Ramos (cell line): Measurements from ENCODE around the gene FBXL16.

Experiments used
- in situ Hi-C: fragments of 300-500 bp; cut with MboI; formaldehyde crosslinking; loops from one replicate; pipeline ENCODE4 v1.14.3; 2022; ENCODE audit warnings: low sequenced_read_pairs; ENCODE audit not compliant: unreplicated experiment

Gene FBXL16

DNA sequence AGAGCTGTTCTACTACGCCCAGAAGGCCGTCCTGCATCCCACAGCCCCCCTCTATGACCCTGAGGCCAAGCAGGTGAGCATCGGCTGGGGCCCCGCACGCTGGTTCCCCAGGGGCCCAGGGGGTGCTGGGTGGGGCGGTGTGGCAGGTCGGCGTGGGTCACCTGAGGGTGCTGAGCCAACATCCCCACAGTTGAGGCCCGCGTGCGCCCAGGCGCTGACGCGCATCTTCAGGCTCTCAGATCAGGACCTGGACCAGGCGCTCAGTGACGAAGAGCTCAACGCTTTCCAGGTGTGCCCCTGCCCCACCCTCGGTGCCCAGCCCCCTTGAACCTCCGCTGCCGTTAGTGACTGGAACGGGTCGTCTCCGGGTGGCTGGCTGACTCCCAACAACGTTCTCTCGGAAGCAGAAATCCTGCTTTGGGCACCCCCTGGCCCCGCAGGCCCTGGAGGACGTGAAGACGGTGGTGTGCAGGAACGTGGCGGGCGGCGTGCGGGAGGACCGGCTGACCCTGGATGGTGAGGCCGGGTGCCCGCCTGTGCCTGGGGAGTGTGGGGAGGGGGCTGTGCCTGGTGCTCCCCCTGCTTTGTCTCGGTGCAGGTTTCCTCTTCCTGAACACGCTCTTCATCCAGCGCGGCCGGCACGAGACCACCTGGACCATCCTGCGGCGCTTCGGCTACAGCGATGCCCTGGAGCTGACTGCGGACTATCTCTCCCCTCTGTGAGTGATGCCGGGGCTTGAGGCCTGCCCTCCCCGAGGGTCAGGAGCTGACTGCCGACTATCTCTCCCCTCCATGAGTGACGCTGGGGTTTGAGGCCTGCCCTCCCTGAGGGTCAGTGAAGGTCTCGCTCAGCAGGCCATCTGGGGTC is 34.9 kb downstream of the FBXL16 start:
- in situ Hi-C loops: no loop called here

DNA sequence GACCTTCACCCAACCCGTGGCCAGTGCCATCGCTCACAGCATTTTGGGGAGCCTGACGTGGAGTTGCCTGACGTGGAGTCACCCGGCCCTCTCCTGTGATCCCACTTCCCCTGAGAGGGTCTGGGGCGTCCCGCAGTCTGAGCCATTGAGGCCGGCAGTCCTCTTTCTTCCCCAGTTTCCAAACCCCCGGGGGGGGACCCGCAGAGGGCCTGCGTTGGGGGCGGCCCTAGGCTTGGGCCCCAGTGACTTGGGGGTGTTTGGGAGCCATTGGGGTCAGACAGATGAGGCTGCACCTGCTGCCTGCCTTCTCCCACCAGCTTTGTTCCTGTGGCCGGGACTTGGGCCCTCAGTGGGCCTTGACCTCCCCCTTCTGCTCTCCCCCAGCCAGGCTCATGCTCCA is 35.9 kb downstream of the FBXL16 start:
- in situ Hi-C loops: no loop called here

DNA sequence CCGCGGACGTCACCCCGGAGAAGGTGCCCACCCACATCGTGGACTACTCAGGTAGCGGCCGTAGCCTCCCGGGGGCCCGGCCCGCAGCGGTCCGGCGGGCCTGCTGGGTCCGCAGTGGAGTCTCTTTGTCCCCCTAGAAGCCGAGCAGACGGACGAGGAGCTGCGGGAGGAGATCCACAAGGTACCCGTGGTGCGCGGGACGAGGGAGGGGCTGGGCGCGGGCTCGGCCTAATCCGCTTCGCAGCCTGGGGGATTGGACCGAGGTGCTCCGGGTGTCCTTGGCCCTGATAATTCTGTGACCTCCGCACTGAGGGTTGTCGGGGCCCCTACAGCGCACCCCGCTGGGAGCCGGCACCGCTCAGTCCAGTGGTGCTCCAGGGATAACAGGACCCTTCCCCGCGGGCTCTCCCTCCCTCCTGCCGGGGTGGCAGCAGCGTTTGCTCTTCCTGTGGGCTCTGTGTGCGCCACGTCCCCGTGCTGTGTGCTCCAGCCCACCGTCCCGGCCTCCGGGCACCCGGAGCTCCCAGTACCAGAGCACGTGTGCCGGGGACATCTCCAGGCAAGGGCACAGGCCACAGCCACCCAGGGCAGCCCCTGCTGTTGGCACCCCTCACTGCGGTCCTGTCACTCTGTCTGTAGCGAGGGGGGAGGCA is 37.0 kb downstream of the FBXL16 start:
- in situ Hi-C loops: no loop called here

- in situ Hi-C loops: no loop called here
Observed at GRCh38 chr16:667780-668518, 37.7 kb downstream of the FBXL16 start, which contains the start of gene RHOT2. RHOT2 (plus strand) TSS chr16:668132; CDS start chr16:668200, 68 bp downstream.

GRCh38 chr16:667113-667779 is 38.4 kb downstream of the FBXL16 start:
- in situ Hi-C loops: no loop called here

GRCh38 chr16:666572-666971 is 39.0 kb downstream of the FBXL16 start:
- in situ Hi-C loops: no loop called here

DNA sequence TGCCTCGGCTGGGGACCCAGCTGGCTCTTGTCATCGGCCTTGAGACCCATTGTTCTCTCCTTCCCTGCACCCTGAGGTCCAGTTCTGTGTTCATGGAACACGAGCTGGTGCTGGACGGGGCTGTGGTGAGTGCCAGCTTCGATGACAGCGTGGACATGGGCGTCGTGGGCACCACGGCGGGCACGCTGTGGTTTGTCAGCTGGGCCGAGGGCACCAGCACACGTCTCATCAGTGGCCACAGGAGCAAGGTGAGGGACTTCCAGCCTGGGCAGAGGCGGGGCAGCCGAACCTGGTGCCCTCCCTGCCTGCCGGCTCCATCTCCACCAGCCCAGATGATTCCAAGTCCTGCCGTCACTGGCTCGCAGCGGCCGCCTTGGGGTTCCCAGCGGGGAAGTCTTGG is 43.0 kb downstream of the FBXL16 start:
- in situ Hi-C loops: no loop called here

DNA sequence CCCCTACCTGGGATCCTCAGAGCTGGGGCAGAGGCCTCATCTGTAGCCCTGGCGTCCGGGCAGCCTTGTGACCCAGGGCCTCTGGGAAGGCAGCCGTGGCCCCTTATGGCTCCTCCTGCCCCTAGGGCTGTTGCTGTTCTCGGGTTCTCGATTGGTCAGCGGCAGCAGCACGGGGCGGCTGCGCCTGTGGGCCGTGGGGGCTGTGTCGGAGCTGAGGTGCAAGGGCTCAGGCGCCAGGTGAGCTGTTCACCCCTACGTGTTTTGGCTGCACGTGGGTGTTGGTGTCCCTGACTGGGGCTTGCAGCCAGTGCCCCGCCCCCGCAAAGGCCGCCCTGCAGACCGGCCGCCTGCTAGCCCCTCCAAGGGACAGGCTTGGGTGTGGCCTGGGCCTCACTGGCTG is 43.5 kb downstream of the FBXL16 start:
- in situ Hi-C loops: no loop called here

DNA sequence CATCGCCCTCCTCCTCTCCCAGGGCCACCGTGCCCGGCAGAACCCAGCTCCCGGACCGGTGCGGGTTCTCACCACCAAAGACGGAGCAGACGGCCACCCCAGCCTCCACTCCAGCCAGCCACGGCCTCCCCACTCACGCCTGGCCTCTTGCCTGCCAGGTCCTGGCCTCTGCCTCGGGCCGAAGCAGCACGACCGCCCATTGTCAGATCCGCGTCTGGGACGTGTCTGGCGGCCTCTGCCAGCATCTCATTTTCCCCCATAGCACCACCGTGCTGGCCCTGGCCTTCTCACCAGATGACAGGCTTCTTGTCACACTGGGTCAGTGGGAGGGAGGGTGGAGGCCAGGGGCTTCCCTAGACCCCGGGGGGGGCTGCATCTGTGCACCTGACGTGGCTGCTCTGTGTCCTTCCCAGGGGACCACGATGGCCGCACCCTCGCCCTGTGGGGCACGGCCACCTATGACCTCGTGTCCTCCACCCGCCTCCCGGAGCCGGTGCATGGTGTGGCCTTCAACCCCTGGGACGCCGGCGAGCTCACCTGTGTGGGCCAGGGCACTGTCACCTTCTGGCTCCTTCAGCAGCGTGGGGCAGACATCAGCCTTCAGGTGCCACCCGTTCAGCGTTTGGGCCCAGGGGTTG is 44.3 kb downstream of the FBXL16 start:
- in situ Hi-C loops: no loop called here

DNA sequence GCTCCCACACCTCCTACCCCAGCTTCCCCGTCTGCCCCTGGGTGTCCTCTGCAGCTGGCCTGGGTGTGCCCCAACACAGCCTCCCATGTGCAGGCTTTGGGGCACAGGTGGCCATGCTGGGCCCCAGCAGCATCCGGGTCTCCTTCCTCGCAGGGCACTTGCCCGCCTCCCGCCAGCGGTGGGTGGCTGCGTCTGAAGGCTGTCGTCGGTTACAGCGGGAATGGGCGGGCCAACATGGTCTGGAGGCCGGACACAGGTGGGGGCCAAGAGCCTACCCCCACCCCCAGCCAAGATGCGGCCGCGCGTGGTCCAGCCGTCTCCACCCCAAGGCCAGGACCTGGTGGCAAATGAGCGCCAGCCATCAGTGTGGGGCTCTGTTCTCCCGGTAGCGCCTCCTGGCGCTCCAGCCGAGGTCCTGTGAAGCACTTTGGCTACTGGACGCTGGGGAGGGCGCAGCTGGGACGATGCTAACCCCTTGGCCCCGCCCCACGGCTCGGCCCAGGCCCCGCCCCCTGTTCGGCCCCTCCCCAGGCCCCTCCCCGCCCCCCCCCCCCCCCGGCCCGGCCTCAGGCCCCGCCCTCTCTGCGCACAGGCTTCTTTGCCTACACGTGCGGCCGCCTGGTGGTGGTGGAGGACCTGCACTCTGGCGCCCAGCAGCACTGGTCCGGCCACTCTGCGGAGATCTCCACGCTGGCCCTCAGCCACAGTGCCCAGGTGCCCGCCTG is 45.0 kb downstream of the FBXL16 start:
- in situ Hi-C loops: no loop called here

DNA sequence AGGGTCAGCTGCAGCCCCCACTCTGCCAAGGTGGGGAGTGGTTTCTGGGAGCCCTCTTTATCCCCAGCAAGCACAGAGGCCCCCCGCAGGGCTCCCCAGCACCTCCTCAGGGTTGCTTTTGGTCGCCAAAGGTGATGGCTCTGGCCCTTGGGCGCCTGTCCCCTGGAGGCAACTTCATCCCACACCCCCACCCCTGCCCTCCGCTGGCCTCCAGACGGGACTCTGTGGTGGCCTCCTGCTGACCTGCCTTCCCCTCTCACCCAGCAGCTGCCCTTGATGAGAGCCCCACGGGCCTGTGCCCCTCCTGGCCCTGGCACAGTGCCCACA is 45.5 kb downstream of the FBXL16 start:
- in situ Hi-C loops: no loop called here

- in situ Hi-C loops: no loop called here
Observed at GRCh38 chr16:659618-660017, 46.0 kb downstream of the FBXL16 start.

DNA sequence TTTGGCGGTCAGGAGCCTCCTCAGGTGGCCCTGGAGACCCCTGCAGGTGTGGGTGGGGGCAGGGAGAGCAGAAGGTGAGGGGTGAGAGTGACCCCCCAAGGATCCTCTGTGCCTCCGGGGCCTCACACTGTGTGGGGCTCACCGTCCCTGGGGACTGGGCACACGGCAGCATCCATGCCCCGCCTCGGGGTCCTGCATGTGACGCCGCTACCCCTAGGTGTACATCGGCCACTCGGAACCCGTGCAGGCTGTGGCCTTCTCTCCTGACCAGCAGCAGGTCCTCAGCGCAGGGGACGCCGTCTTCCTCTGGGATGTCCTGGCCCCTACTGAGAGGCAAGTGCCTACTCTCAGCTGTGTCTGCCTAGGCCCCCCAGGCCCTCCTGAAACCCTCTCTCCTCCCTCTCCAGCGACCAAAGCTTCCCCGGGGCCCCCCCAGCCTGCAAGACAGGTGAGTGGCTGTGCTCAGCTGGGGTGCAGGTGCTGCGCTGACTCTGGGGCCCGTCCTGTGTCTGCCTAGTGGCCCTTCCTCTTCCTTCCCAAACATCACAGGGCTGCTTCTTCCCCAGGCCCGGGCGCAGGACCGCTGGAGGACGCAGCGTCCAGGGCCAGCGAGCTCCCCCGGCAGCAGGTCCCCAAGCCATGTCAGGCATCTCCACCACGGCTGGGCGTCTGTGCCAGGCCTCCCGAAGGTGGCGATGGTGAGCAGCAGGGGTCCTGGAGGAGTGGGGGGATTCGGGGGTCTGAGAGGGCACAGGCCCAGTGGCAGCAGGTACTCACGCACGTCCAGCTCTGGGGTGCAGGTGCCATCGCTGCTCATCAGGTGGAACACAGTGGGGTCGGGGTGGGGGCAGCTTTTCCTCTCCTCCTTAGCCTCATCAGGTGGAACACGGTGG is 46.7 kb downstream of the FBXL16 start:
- in situ Hi-C loops: no loop called here

- in situ Hi-C loops: no loop called here
Observed at GRCh38 chr16:657487-657886, 48.1 kb downstream of the FBXL16 start.

DNA sequence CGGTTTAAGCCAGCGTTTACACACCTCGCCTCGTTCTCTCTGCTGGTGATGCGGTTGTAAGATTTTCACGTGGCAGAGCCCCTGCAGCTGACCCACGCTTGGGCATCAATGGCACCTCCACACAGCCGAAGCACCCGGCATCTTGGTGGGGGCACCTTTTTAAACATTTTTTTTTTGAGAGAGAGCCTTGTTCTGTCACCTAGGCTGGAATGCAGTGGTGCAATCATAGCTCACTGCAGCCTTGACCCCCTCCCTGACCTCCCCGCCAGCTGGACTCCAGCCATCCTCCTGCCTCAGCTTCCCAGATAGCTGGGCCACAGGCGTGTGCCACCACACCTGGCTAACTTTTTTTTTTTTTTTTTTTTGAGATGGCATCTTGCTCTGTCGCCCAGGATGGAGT is 51.6 kb downstream of the FBXL16 start:
- in situ Hi-C loops: no loop called here

DNA sequence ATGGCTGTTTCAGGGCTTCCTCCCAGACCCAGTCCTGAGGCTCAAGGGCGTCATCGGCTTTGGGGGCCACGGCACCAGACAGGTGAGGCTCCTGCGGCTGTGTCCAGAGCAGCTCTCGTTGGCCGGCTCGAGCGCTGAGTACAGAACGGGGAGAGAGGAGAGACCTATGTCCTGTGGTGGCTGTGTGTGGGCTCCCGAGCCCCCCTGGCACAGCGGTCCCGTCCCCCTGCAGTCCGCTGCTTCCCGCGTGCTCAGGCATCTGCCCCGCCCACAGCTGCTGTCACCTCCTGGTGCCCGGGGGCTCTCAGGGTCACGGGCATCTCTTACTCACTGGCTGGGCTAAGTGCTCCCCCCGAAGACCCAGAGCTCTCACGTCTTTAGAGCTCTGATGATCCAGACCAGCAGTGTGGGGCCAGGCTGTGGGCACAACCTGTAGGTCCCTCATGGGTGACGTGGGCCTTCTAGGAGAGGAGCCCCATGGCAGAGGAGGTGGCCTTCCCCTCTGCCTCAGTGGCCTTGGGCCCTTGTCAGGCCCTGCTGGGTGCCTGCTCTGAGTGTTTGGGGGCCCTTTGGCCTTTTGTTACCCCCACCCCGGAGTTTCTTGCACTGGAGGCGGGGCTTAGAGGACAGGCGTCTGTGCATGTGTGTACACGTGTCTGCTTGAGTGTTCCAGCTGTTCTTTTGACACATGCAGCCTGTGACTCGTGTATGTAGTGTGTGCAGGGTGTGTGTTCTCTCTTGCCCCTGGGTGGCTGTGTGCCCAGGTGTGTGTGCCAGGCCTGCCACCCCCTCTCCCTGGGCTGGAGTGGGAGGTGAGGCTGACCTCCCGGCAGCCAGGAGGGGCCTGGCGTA is 52.9 kb downstream of the FBXL16 start:
- in situ Hi-C loops: no loop called here

- in situ Hi-C loops: no loop called here
Observed at GRCh38 chr16:651844-652243, 53.8 kb downstream of the FBXL16 start.

DNA sequence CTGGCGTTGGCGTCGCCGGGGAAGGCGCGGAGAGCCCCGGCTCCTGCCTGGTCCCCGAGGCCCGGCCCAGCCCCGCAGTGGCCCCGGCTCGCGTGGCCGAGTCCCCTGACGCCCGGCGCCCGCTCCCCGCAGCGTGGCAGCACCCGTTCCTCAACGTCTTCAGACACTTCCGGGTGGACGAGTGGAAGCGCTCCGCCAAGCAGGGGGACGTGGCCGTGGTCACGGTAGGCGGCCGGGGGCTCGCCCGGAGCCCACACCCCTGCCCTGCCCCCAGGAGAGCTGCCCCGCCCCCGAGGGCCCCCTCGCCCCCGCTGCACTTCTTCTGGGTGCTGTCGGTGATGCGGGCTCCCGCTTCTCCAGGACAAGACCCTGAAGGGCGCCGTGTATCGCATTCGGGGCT is 56.0 kb downstream of the FBXL16 start:
- in situ Hi-C loops: no loop called here
